Fibroblast of lung (primary cell): Measurements from ENCODE around the gene EYS. TPM values are rescaled to one million over a fixed set of nuclear protein-coding genes. Genes with fewer than 3 reads are reported as not detected.
A peak's percentile ranks its signal among the peaks of the same experiment; 100 is the strongest.

Source experiments
- DNase-seq, 2 donors: peaks; one replicate each; pipeline versions ENCODE4 v3.0.0 to v3.0.0-alpha.2; 2010; ENCODE audit warnings: low read depth in 2 of 2
- H2AFZ ChIP-seq: 2 replicates; pipeline ENCODE4 v1.5.1; 2012; ENCODE audit warnings: low read length, control low read depth, inconsistent platforms
- H3K27ac ChIP-seq: 2 replicates; pipeline ENCODE4 v1.5.1; 2011; ENCODE audit warnings: low read length, control low read depth; ENCODE audit not compliant: insufficient read depth
- H3K27me3 ChIP-seq: 2 replicates; pipeline ENCODE4 v1.5.1; 2011; ENCODE audit warnings: mild to moderate bottlenecking, low read length; ENCODE audit not compliant: control insufficient read depth, insufficient read depth
- H3K36me3 ChIP-seq: 2 replicates; pipeline ENCODE4 v1.5.1; 2011; ENCODE audit warnings: low read length; ENCODE audit not compliant: control insufficient read depth, insufficient read depth
- H3K4me1 ChIP-seq: 2 replicates; pipeline ENCODE4 v1.5.1; 2011; ENCODE audit warnings: low read length; ENCODE audit not compliant: control insufficient read depth, insufficient read depth; ENCODE audit errors: extremely low read depth
- H3K4me2 ChIP-seq: 2 replicates; pipeline ENCODE4 v1.5.1; 2011; ENCODE audit warnings: low read length, control low read depth; ENCODE audit not compliant: insufficient read depth; ENCODE audit errors: extremely low read depth
- H3K4me3 ChIP-seq, 4 experiments: fragments of 200-600 bp in 1 of 4; sonication (generic) in 1 of 4; replicated peaks in 1 of 4; 2 replicates each; pipeline ENCODE4 v1.5.1; 2011 to 2016; ENCODE audit warnings: low read length in 4 of 4, low read depth in 3 of 4, mild to moderate bottlenecking in 3 of 4, control low read depth in 2 of 4, inconsistent platforms in 1 of 4, mixed read lengths in 1 of 4; ENCODE audit not compliant: insufficient read depth in 1 of 4; ENCODE audit errors: control extremely low read depth in 1 of 4
- H3K79me2 ChIP-seq: 2 replicates; pipeline ENCODE4 v1.5.1; 2012; ENCODE audit warnings: mild to moderate bottlenecking, low read length, inconsistent platforms; ENCODE audit not compliant: control insufficient read depth, insufficient read depth
- H3K9ac ChIP-seq: 2 replicates; pipeline ENCODE4 v1.5.1; 2011; ENCODE audit warnings: mild to moderate bottlenecking, low read length, control low read depth; ENCODE audit not compliant: insufficient read depth
- H3K9me3 ChIP-seq: 2 replicates; pipeline ENCODE4 v1.5.1; 2012; ENCODE audit warnings: low read depth, low read length; ENCODE audit not compliant: control insufficient read depth, insufficient read depth
- H4K20me1 ChIP-seq: 2 replicates; pipeline ENCODE4 v1.5.1; 2011; ENCODE audit warnings: low read length; ENCODE audit not compliant: control insufficient read depth, insufficient read depth; ENCODE audit errors: extremely low read depth
- CTCF ChIP-seq, 2 donors: IDR thresholded peaks in 1 of 2; conservative IDR thresholded peaks in 1 of 2; 1 replicate in 1 of 2; 2 replicates in 1 of 2; pipeline ENCODE4 v1.5.1; 2011 to 2012; ENCODE audit warnings: low read length in 2 of 2, control low read depth in 1 of 2, inconsistent platforms in 1 of 2, low read depth in 1 of 2, mild to moderate bottlenecking in 1 of 2
- EZH2 ChIP-seq: IDR thresholded peaks from 2 replicates; pipeline ENCODE4 v1.5.1; 2012; ENCODE audit warnings: low read length, control low read depth, mild to moderate bottlenecking; ENCODE audit errors: missing control alignments
- polyA plus RNA-seq, 2 donors: library from polyadenylated mRNA; depleted of rRNA in 1 of 2; stranded (reverse) in 1 of 2; unstranded in 1 of 2; fragments of >200 nt; gene quantifications; 2 replicates each; pipeline ENCODE4 v1.2.1, GENCODE V29; 2011 to 2012; ENCODE audit warnings: missing spikeins in 1 of 2
- total RNA-seq: library from RNA; depleted of rRNA; stranded (reverse); fragments of >200 nt; gene quantifications from 2 replicates; pipeline ENCODE4 v1.2.1, GENCODE V29; 2014

Gene EYS
- total and polyA plus RNA-seq, 2 donors (not counting 1 experiment from before 2014, with no cell fraction given), result under 0.01 TPM; not detected in 1

GRCh38 chr6:63919556-63920110 lies 1787.4 kb downstream of the EYS start:
- Histone ChIP-seq H2AFZ (no peak overlapping the region), H3K9me3 (no peaks in the 10 kb centered on the region), H3K4me2 (no peak overlapping the region), H3K9ac (no peak overlapping the region), H3K79me2 (no peaks in the 10 kb centered on the region), H3K36me3 (no peaks in the 10 kb centered on the region), H3K4me3 (no peak overlapping the region), H3K27ac (no peak overlapping the region), H4K20me1 (no peaks in the 10 kb centered on the region), H3K4me1 (no peaks in the 10 kb centered on the region), H3K27me3 (peaks cover 2% of the 10 kb centered on the region)
- TF ChIP-seq EZH2 (no peak), CTCF (conservative IDR thresholded peaks at IDR 0.05 in 1 of 2, IDR thresholded peaks at IDR 0.05 in 1 of 2; ENCODE audit: low read depth in 1 of 2, low read length in 2 of 2) (no peak)
- DNase-seq, result no peak

GRCh38 chr6:63912887-63913286 lies 1794.1 kb downstream of the EYS start:
- H4K20me1 ChIP-seq, result no peaks in the 10 kb centered on the region
- no peak overlapping the region for H3K27ac ChIP-seq
- no peaks in the 10 kb centered on the region for H3K9me3 ChIP-seq
- DNase-seq, result no peak
- TF ChIP-seq EZH2 (no peak), CTCF (conservative IDR thresholded peaks at IDR 0.05 in 1 of 2, IDR thresholded peaks at IDR 0.05 in 1 of 2; ENCODE audit: low read depth in 1 of 2, low read length in 2 of 2) (no peak)
- H3K27me3 ChIP-seq, result no peaks in the 10 kb centered on the region
- H3K4me2 ChIP-seq, result no peak overlapping the region
- H3K4me3 ChIP-seq, result no peak overlapping the region
- H3K36me3 ChIP-seq, result no peaks in the 10 kb centered on the region
- no peak overlapping the region for H3K9ac ChIP-seq
- H2AFZ ChIP-seq, result no peak overlapping the region
- H3K79me2 ChIP-seq, result no peaks in the 10 kb centered on the region
- H3K4me1 ChIP-seq, result no peaks in the 10 kb centered on the region

DNA sequence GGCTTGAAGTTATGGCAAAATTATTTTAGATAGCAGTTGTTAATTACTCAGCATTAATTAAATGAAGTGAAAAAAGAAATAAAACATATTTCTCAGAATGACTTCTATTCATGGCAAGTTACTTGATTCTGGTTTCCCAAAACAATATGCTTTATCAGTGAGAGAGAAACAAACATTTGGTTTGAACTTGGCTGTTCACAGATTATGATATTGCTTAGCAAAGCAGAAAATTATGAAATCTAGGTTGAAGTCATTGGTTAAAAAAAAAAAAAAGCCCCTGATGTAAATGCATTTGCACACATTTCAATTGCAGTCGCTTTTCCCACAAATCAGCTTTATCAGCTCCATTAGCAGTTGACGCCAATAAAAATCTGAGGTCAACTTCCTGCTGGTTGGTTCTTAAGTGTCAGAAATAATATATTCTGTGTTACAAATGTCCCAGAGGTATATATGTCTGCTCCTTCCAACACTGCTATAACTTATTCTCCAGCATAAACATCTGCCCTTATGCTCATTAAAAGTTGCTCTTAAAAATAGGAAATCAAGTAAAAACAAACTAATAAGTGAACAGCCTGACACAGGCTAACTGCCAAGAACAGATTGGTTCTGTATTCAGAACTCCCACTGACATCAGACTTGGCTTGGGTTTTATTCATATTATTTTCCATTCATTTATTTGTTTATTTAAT lies 1796.0 kb downstream of the EYS start:
- no peak for TF ChIP-seq CTCF (conservative IDR thresholded peaks at IDR 0.05 in 1 of 2, IDR thresholded peaks at IDR 0.05 in 1 of 2; ENCODE audit: low read depth in 1 of 2, low read length in 2 of 2)
- TF ChIP-seq EZH2, result no peak
- Histone ChIP-seq H3K79me2 (no peaks in the 10 kb centered on the region), H3K27me3 (no peaks in the 10 kb centered on the region), H3K36me3 (no peaks in the 10 kb centered on the region), H3K4me1 (no peaks in the 10 kb centered on the region), H2AFZ (no peak overlapping the region), H3K4me2 (no peak overlapping the region), H3K9me3 (no peaks in the 10 kb centered on the region), H3K27ac (no peak overlapping the region), H3K4me3 (no peak overlapping the region), H3K9ac (no peak overlapping the region), H4K20me1 (no peaks in the 10 kb centered on the region)
- peak in 1 of 2 donors; percentile 59 for DNase-seq
